Naive thymus-derived CD8-positive, alpha-beta T cell (primary cell): ENCODE results near the gene GDI1. TPM values are rescaled to one million over a fixed set of nuclear protein-coding genes. Genes with fewer than 3 reads are reported as not detected.
A peak's percentile ranks its signal among the peaks of the same experiment; 100 is the strongest.

Experiments
- ATAC-seq, 2 donors: fragments of 150-1000 bp; cut with Tn5 transposase in 1 of 2; sonication (Bioruptor Pico), chemical (Tn5 transposase) in 1 of 2; 1 replicate in 1 of 2; 2 replicates in 1 of 2; pipeline ENCODE4 v1.10.0; 2021; ENCODE audit warnings: mild to moderate bottlenecking in 2 of 2, moderate library complexity in 2 of 2
- POLR2A ChIA-PET: fragments of 350-600 bp; sonication (Branson Sonifier 250); formaldehyde crosslinking; loops from one replicate; lab custom pipeline; 2021; ENCODE audit warnings: antibody characterized with exemption; lab: Charles Lee
- DNase-seq, 10 donors: peaks; one replicate each; pipeline versions ENCODE4 v3.0.0 to v3.0.0-alpha.2; 2020 to 2022
- H3K27ac Mint-ChIP-seq, 10 donors: one replicate each; pipeline ENCODE4 v1.8.0; 2020 to 2022; ENCODE audit warnings: mild to moderate bottlenecking in 10 of 10, mixed read lengths in 10 of 10, moderate library complexity in 4 of 10, inconsistent platforms in 1 of 10
- H3K27me3 Mint-ChIP-seq, 5 donors: one replicate each; pipeline ENCODE4 v1.8.0; 2021 to 2022; ENCODE audit warnings: mixed read lengths in 5 of 5
- H3K36me3 Mint-ChIP-seq, 3 donors: one replicate each; pipeline ENCODE4 v1.8.0; 2020 to 2022; ENCODE audit warnings: mixed read lengths in 3 of 3, mild to moderate bottlenecking in 2 of 3, inconsistent platforms in 1 of 3
- H3K4me1 Mint-ChIP-seq, 4 donors: one replicate each; pipeline ENCODE4 v1.8.0; 2021 to 2022; ENCODE audit warnings: mixed read lengths in 4 of 4
- H3K4me3 Mint-ChIP-seq, 10 donors: one replicate each; pipeline ENCODE4 v1.8.0; 2020 to 2022; ENCODE audit warnings: mild to moderate bottlenecking in 10 of 10, mixed read lengths in 10 of 10, moderate library complexity in 6 of 10, inconsistent platforms in 1 of 10
- H3K9me3 Mint-ChIP-seq, 9 donors: one replicate each; pipeline ENCODE4 v1.8.0; 2020 to 2022; ENCODE audit warnings: mixed read lengths in 9 of 9, mild to moderate bottlenecking in 3 of 9, inconsistent platforms in 1 of 9, moderate library complexity in 1 of 9
- microRNA-seq: library from miRNA; unstranded; fragments of <30 nt; microRNA quantifications from one replicate; pipeline ENCODE4 v1.2.0, GENCODE V29; 2022; ENCODE audit warnings: borderline microRNAs expressed
- polyA plus RNA-seq, 3 donors: library from polyadenylated mRNA; unstranded; fragments of 300-500 nt; fragmentation: Illumina TruSeq; gene quantifications; one replicate each; pipeline ENCODE4 v1.2.3, GENCODE V29; 2021
- total RNA-seq, 8 experiments: library from RNA in 2 of 8; stranded (reverse) in 2 of 8; gene quantifications; one replicate each; pipeline ENCODE4 v1.2.3 and lab custom pipeline; 2021 to 2026

Gene GDI1
- total and polyA plus RNA-seq, 5 experiments from 2014 or later: 18.3 to 185 (median 32.1) TPM

GRCh38 chrX:154486396-154487207 lies 49.6 kb downstream of the GDI1 start, which contains the start of gene UBL4A:
Gene UBL4A, minus strand, starts transcription at chrX:154486615. Its CDS starts 31 bp downstream, at chrX:154486584.
- Mint-ChIP-seq H3K27ac (peak within 1 kb of the TSS; percentile 43 to 90 (median 86)), H3K4me3 (peak within 1 kb of the TSS; percentile 74 to 89 (median 76)), H3K4me1 (peaks cover 4 to 52% (median 28%) of the 10 kb centered on the region in 4 donors), H3K9me3 (no peaks in the 10 kb centered on the region), H3K27me3 (no peaks in the 10 kb centered on the region), H3K36me3 (peaks cover 0 to 8% (median 0%) of the 10 kb centered on the region in 3 donors)
- POLR2A ChIA-PET: interaction anchor here (0.5 to 9.4 kb wide), 23 partner anchors 10 to 561 kb away, joined by 3 to 102 read pairs (median 5); partner anchors contain the start of genes ARHGAP4, FAM3A, FAM50A and PLXNA3
- peak in 8 of 10 donors; percentile 27 to 57 (median 44) for DNase-seq
- ATAC-seq: peak; percentile 13 to 21

GRCh38 chrX:154487518-154488290 lies 50.8 kb downstream of the GDI1 start:
- Mint-ChIP-seq H3K9me3 (no peaks in the 10 kb centered on the region), H3K36me3 (peaks cover 0 to 8% (median 0%) of the 10 kb centered on the region in 3 donors), H3K27ac (peak overlapping the region in 7 of 10 donors; percentile 5 to 90 (median 80)), H3K27me3 (no peaks in the 10 kb centered on the region), H3K4me1 (peaks cover 4 to 47% (median 27%) of the 10 kb centered on the region in 4 donors), H3K4me3 (peak overlapping the region in 9 of 10 donors; percentile 37 to 89 (median 76))
- POLR2A ChIA-PET: interaction anchor here (0.5 to 9.4 kb wide), 16 partner anchors 11 to 668 kb away, joined by 3 to 102 read pairs (median 5); partner anchors contain the start of genes FAM3A, FAM50A, PLXNA3 and RPL10
- DNase-seq (no peak), ATAC-seq (no peak)

- H3K4me1 Mint-ChIP-seq: peaks cover 4 to 43% (median 25%) of the 10 kb centered on the region in 4 donors
- DNase-seq (no peak), ATAC-seq (no peak)
- H3K36me3 Mint-ChIP-seq: peaks cover 0 to 8% (median 0%) of the 10 kb centered on the region in 3 donors
- POLR2A ChIA-PET: interaction anchor here (1.4 to 9.4 kb wide), 7 partner anchors 9 to 517 kb away, joined by 3 to 102 read pairs (median 11); partner anchors contain the start of genes FAM3A, HCFC1, PLXNA3 and RPL10
- peak overlapping the region in 7 of 10 donors; percentile 41 to 90 (median 79) for H3K4me3 Mint-ChIP-seq
- H3K27me3 Mint-ChIP-seq: no peaks in the 10 kb centered on the region
- peak overlapping the region in 5 of 10 donors; percentile 61 to 89 (median 72) for H3K27ac Mint-ChIP-seq
- H3K9me3 Mint-ChIP-seq: no peaks in the 10 kb centered on the region
Measured at GRCh38 chrX:154488336-154489075, 51.6 kb downstream of the GDI1 start.

- Mint-ChIP-seq H3K4me1 (peaks cover 4 to 39% (median 23%) of the 10 kb centered on the region in 4 donors), H3K4me3 (peak overlapping the region; percentile 82 to 91 (median 86)), H3K9me3 (no peaks in the 10 kb centered on the region), H3K27ac (peak overlapping the region; percentile 73 to 95 (median 90)), H3K27me3 (no peaks in the 10 kb centered on the region), H3K36me3 (peaks cover 0 to 8% (median 0%) of the 10 kb centered on the region in 3 donors)
- DNase-seq (no peak), ATAC-seq (no peak)
- POLR2A ChIA-PET: interaction anchor here (0.9 to 9.4 kb wide), 8 partner anchors 9 to 517 kb away, joined by 3 to 102 read pairs (median 14); partner anchors contain the start of genes FAM3A, HCFC1, RPL10 and TMEM187
Measured at GRCh38 chrX:154489182-154489581, 52.2 kb downstream of the GDI1 start.

GRCh38 chrX:154490021-154490413 lies 53.1 kb downstream of the GDI1 start:
- peaks cover 0 to 8% (median 0%) of the 10 kb centered on the region in 3 donors for H3K36me3 Mint-ChIP-seq
- H3K27me3 Mint-ChIP-seq: no peaks in the 10 kb centered on the region
- POLR2A ChIA-PET: interaction anchor here (0.6 to 9.4 kb wide), 23 partner anchors 10 to 518 kb away, joined by 3 to 102 read pairs (median 5); partner anchors contain the start of genes ATP6AP1, EMD, FAM3A and G6PD
- H3K9me3 Mint-ChIP-seq: no peaks in the 10 kb centered on the region
- peak overlapping the region; percentile 82 to 91 (median 86) for H3K4me3 Mint-ChIP-seq
- ATAC-seq: peak; percentile 11 to 22
- peak overlapping the region; percentile 73 to 95 (median 90) for H3K27ac Mint-ChIP-seq
- H3K4me1 Mint-ChIP-seq: peaks cover 4 to 34% (median 20%) of the 10 kb centered on the region in 4 donors
- peak in 1 of 10 donors; percentile 18 for DNase-seq

GRCh38 chrX:154490414-154491083 lies 53.6 kb downstream of the GDI1 start, which contains the start of gene SLC10A3:
Gene SLC10A3, minus strand, starts transcription at chrX:154490629. Its CDS starts 1,689 bp downstream, at chrX:154488940.
- ATAC-seq (peak; percentile 80 to 83), DNase-seq (peak; percentile 72 to 93 (median 81))
- Mint-ChIP-seq H3K27me3 (no peaks in the 10 kb centered on the region), H3K36me3 (peaks cover 0 to 8% (median 0%) of the 10 kb centered on the region in 3 donors), H3K4me3 (peak within 1 kb of the TSS; percentile 83 to 93 (median 87)), H3K9me3 (no peaks in the 10 kb centered on the region), H3K4me1 (peaks cover 4 to 30% (median 20%) of the 10 kb centered on the region in 4 donors), H3K27ac (peak within 1 kb of the TSS; percentile 73 to 96 (median 94))
- POLR2A ChIA-PET: interaction anchor here (0.6 to 9.4 kb wide), 24 partner anchors 9 to 519 kb away, joined by 3 to 102 read pairs (median 6); partner anchors contain the start of genes ATP6AP1, EMD, FAM3A and G6PD

Small RNA genes lying within 50 kb of the gene (microRNA-seq; reads per million reads assigned to microRNA genes)
- not detected for gene MIR6858

Other genes starting within 250 kb of the GDI1 start
- not detected for gene OPN1MW2, start 217.4 kb upstream of the GDI1 start, total RNA-seq
- not detected for gene OPN1MW2, start 217.4 kb upstream of the GDI1 start, polyA plus RNA-seq
- gene OPN1MW3, start 179.6 kb upstream of the GDI1 start, total RNA-seq: not detected
- not detected for gene OPN1MW3, start 179.6 kb upstream of the GDI1 start, polyA plus RNA-seq
- not detected for gene TEX28, start 142.0 kb upstream of the GDI1 start, total RNA-seq
- gene TEX28, start 142.0 kb upstream of the GDI1 start, polyA plus RNA-seq: not detected
- 1 to 10 TPM; 1.1 to 2.2 TPM for gene TKTL1, start 141.4 kb upstream of the GDI1 start, total RNA-seq
- 10 to 100 TPM; 38.8 to 56.4 (median 39.0) TPM for gene TKTL1, start 141.4 kb upstream of the GDI1 start, polyA plus RNA-seq
- 100 to 1,000 TPM; 613 to 633 TPM for gene FLNA, start 62.5 kb upstream of the GDI1 start, total RNA-seq
- 100 to 1,000 TPM; 156 to 341 (median 169) TPM for gene FLNA, start 62.5 kb upstream of the GDI1 start, polyA plus RNA-seq
- gene EMD, start 57.9 kb upstream of the GDI1 start, total RNA-seq: 10 to 100 TPM; 90.4 to 95.4 TPM
- gene EMD, start 57.9 kb upstream of the GDI1 start, polyA plus RNA-seq: 10 to 100 TPM; 35.5 to 37.1 (median 35.7) TPM
- gene RPL10, start 38.8 kb upstream of the GDI1 start, total RNA-seq: 1,000 to 10,000 TPM; 4,733 to 4,862 TPM
- gene RPL10, start 38.8 kb upstream of the GDI1 start, polyA plus RNA-seq: 1,000 to 10,000 TPM; 5,585 to 7,081 (median 6,663) TPM
- gene DNASE1L1, start 27.9 kb upstream of the GDI1 start, total RNA-seq: 10 to 100 TPM; 16.6 to 19.9 TPM
- gene DNASE1L1, start 27.9 kb upstream of the GDI1 start, polyA plus RNA-seq: 10 to 100 TPM; 12.7 to 15.3 (median 12.8) TPM
- 100 to 1,000 TPM; 111 to 112 TPM for gene TAFAZZIN, start 25.6 kb upstream of the GDI1 start, total RNA-seq
- gene TAFAZZIN, start 25.6 kb upstream of the GDI1 start, polyA plus RNA-seq: 10 to 100 TPM; 29.3 to 39.8 (median 37.8) TPM
- gene ATP6AP1, start 8.5 kb upstream of the GDI1 start, total RNA-seq: 10 to 100 TPM; 51.9 to 52.5 TPM
- 100 to 1,000 TPM in 1 of 3 donors, 10 to 100 TPM in 2; 84.7 to 111 (median 90.2) TPM for gene ATP6AP1, start 8.5 kb upstream of the GDI1 start, polyA plus RNA-seq
- gene FAM50A, start 7.0 kb downstream of the GDI1 start, total RNA-seq: 10 to 100 TPM; 49.2 TPM
- gene FAM50A, start 7.0 kb downstream of the GDI1 start, polyA plus RNA-seq: 10 to 100 TPM; 25.1 to 45.6 (median 40.4) TPM
- 10 to 100 TPM; 49.5 to 50.4 TPM for gene PLXNA3, start 21.1 kb downstream of the GDI1 start, total RNA-seq
- under 1 TPM; 0.27 to 0.67 (median 0.36) TPM for gene PLXNA3, start 21.1 kb downstream of the GDI1 start, polyA plus RNA-seq
- 10 to 100 TPM; 18.6 to 23.3 TPM for gene LAGE3, start 42.1 kb downstream of the GDI1 start, total RNA-seq
- 10 to 100 TPM; 62.6 to 81.8 (median 72.7) TPM for gene LAGE3, start 42.1 kb downstream of the GDI1 start, polyA plus RNA-seq
- gene UBL4A, start 49.5 kb downstream of the GDI1 start, total RNA-seq: 10 to 100 TPM; 29.0 to 30.9 TPM
- 10 to 100 TPM; 31.1 to 51.7 (median 37.9) TPM for gene UBL4A, start 49.5 kb downstream of the GDI1 start, polyA plus RNA-seq
- gene SLC10A3, start 53.5 kb downstream of the GDI1 start, total RNA-seq: 10 to 100 TPM; 18.2 to 20.9 TPM
- 10 to 100 TPM; 30.5 to 42.3 (median 35.9) TPM for gene SLC10A3, start 53.5 kb downstream of the GDI1 start, polyA plus RNA-seq
- 10 to 100 TPM; 66.0 to 69.4 TPM for gene FAM3A, start 79.1 kb downstream of the GDI1 start, total RNA-seq
- 10 to 100 TPM; 24.3 to 33.3 (median 26.0) TPM for gene FAM3A, start 79.1 kb downstream of the GDI1 start, polyA plus RNA-seq
- gene G6PD, start 109.7 kb downstream of the GDI1 start, total RNA-seq: 10 to 100 TPM; 58.1 to 59.4 TPM
- 1 to 10 TPM; 6.9 to 7.9 (median 7.1) TPM for gene G6PD, start 109.7 kb downstream of the GDI1 start, polyA plus RNA-seq
- 10 to 100 TPM; 45.0 to 48.2 TPM for gene IKBKG, start 110.5 kb downstream of the GDI1 start, total RNA-seq
- gene IKBKG, start 110.5 kb downstream of the GDI1 start, polyA plus RNA-seq: 10 to 100 TPM; 18.4 to 24.2 (median 19.4) TPM
- not detected for gene CTAG1A, start 148.0 kb downstream of the GDI1 start, total RNA-seq
- not detected for gene CTAG1A, start 148.0 kb downstream of the GDI1 start, polyA plus RNA-seq
- gene CTAG1B, start 182.1 kb downstream of the GDI1 start, total RNA-seq: not detected
- not detected for gene CTAG1B, start 182.1 kb downstream of the GDI1 start, polyA plus RNA-seq
- 10 to 100 TPM; 12.0 to 13.4 TPM for gene CTAG2, start 216.4 kb downstream of the GDI1 start, total RNA-seq
- gene CTAG2, start 216.4 kb downstream of the GDI1 start, polyA plus RNA-seq: not detected